K562 (cell line): ENCODE measurements around the gene KRT26. TPM values are rescaled to one million over a fixed set of nuclear protein-coding genes. Genes with fewer than 3 reads are reported as not detected.

Experiments used
- ADNP ChIP-seq: fragments of 200-800 bp; sonication (Bioruptor generic); IDR thresholded peaks from 2 replicates; pipeline ENCODE4 v1.6.1; 2016; ENCODE audit warnings: missing genetic modification characterization, missing compliant biosample characterization
- CXXC5 ChIP-seq: fragments of 250-450 bp; sonication (Bioruptor Pico); IDR thresholded peaks from 2 replicates; pipeline ENCODE4 v1.8.0; 2022; ENCODE audit warnings: inconsistent platforms, mild to moderate bottlenecking, moderate library complexity
- DIDO1 ChIP-seq: fragments of 450-650 bp; IDR thresholded peaks from 2 replicates; pipeline ENCODE4 v1.6.1; 2016; ENCODE audit warnings: low read depth, missing biosample characterization, missing genetic modification characterization
- ESRRB ChIP-seq: fragments of 250-450 bp; sonication (Bioruptor Pico); IDR thresholded peaks from 2 replicates; pipeline ENCODE4 v1.5.0; 2020; ENCODE audit warnings: mild to moderate bottlenecking, moderate library complexity, borderline replicate concordance
- ETV1 ChIP-seq: fragments of 450-650 bp; conservative IDR thresholded peaks from 2 replicates; pipeline ENCODE4 v1.6.1; 2016; ENCODE audit warnings: missing genetic modification characterization, control low read depth, low read depth, missing compliant biosample characterization
- ETV6 ChIP-seq, 3 experiments: fragments of 150-350 bp in 1 of 3; sonication (generic) in 1 of 3; formaldehyde crosslinking in 1 of 3; IDR thresholded peaks; 2 replicates each; pipeline versions ENCODE4 v1.6.1 to v1.8.0; 2014 to 2022; ENCODE audit warnings: borderline replicate concordance in 2 of 3, low read depth in 2 of 3, antibody characterized with exemption in 1 of 3, low read length in 1 of 3, mild to moderate bottlenecking in 1 of 3, missing genetic modification reagents in 1 of 3
- FOXM1 ChIP-seq, 2 experiments: fragments of 450-650 bp in 1 of 2; sonication (generic) in 1 of 2; formaldehyde crosslinking in 1 of 2; IDR thresholded peaks; 2 replicates each; pipeline versions ENCODE4 v1.6.1 to v1.9.0; 2017 to 2022; ENCODE audit warnings: low read depth in 2 of 2, mild to moderate bottlenecking in 2 of 2, missing genetic modification reagents in 1 of 2, moderate library complexity in 1 of 2
- GATA2 ChIP-seq: sonication (generic); formaldehyde crosslinking; IDR thresholded peaks from 2 replicates; pipeline ENCODE4 v1.4.0; 2020; ENCODE audit warnings: mild to moderate bottlenecking, missing genetic modification reagents
- MAFG ChIP-seq: fragments of 450-650 bp; conservative IDR thresholded peaks from 2 replicates; pipeline ENCODE4 v1.6.1; 2016; ENCODE audit warnings: missing genetic modification characterization, missing compliant biosample characterization
- MTA2 ChIP-seq: fragments of 450-650 bp; IDR thresholded peaks from 2 replicates; pipeline ENCODE4 v1.6.1; 2016; ENCODE audit warnings: low read depth
- MTF1 ChIP-seq: fragments of 250-450 bp; sonication (Bioruptor Pico); IDR thresholded peaks from 2 replicates; pipeline ENCODE4 v1.9.0; 2021; ENCODE audit warnings: moderate library complexity, mild to moderate bottlenecking, inconsistent platforms, borderline replicate concordance
- NFATC3 ChIP-seq: fragments of 450-650 bp; IDR thresholded peaks from 2 replicates; pipeline ENCODE4 v1.6.1; 2017; ENCODE audit warnings: mild to moderate bottlenecking
- NR3C1 ChIP-seq: sonication (generic); formaldehyde crosslinking; IDR thresholded peaks from 2 replicates; pipeline ENCODE4 v1.8.1; 2022; ENCODE audit warnings: missing genetic modification reagents
- POLR2H ChIP-seq: IDR thresholded peaks from 2 replicates; pipeline ENCODE4 v1.6.1; 2016; ENCODE audit warnings: missing genetic modification characterization, low read depth, mild to moderate bottlenecking, control low read depth, missing compliant biosample characterization, moderate library complexity
- ZNF140 ChIP-seq: fragments of 250-450 bp; sonication (Bioruptor Pico); IDR thresholded peaks from 2 replicates; pipeline ENCODE4 v1.8.0; 2021; ENCODE audit warnings: moderate library complexity, mild to moderate bottlenecking, inconsistent platforms
- ZNF197 ChIP-seq: fragments of 200-800 bp; sonication (Bioruptor generic); IDR thresholded peaks from 2 replicates; pipeline ENCODE4 v1.6.1; 2016; ENCODE audit warnings: low read depth, missing genetic modification characterization, missing compliant biosample characterization
- ZNF592 ChIP-seq: fragments of 450-650 bp; IDR thresholded peaks from 2 replicates; pipeline ENCODE4 v1.6.1; 2017; ENCODE audit warnings: antibody characterized with exemption, mild to moderate bottlenecking
- polyA plus RNA-seq, 8 experiments: library from polyadenylated mRNA; depleted of rRNA in 4 of 8; stranded (reverse) in 5 of 8; unstranded in 3 of 8; fragments of >200 nt; fragmentation: Nextera tagmentation in 2 of 8; fragmentation: Illumina TruSeq in 1 of 8; extraction: Ambion mirVana in 2 of 8; extraction: Trizol in 1 of 8; gene quantifications; 2 replicates each; pipeline versions ENCODE4 v1.2.1 to v1.2.3, GENCODE V29; 2011 to 2014; ENCODE audit warnings: inconsistent platforms in 1 of 8, missing spikeins in 1 of 8
- total RNA-seq, 7 experiments: library from RNA; depleted of rRNA in 6 of 7; stranded (reverse); fragments of >200 nt in 6 of 7; fragmentation: Illumina TruSeq in 2 of 7; extraction: Trizol in 2 of 7; gene quantifications; 2 replicates each; pipeline versions ENCODE4 v1.2.1 to v1.2.3, GENCODE V29; 2011 to 2021; ENCODE audit warnings: low replicate concordance in 1 of 7
- TF ChIP-seq, protein P1 (sequence below): fragments of 150-350 bp; IDR thresholded peaks from 2 replicates; pipeline ENCODE4 v1.6.1; 2014; ENCODE audit warnings: low read depth, mild to moderate bottlenecking, low read length, borderline replicate concordance
- TF ChIP-seq, protein P2 (sequence below): fragments of 450-650 bp; formaldehyde crosslinking; IDR thresholded peaks from 2 replicates; pipeline ENCODE4 v1.4.0; 2020; ENCODE audit warnings: mild to moderate bottlenecking, moderate library complexity

KRT26 gene
- total and polyA plus RNA-seq, 9 of the 15 experiments (the other 6 are each of a cell fraction or from before 2014, with no cell fraction given), result not detected

DNA sequence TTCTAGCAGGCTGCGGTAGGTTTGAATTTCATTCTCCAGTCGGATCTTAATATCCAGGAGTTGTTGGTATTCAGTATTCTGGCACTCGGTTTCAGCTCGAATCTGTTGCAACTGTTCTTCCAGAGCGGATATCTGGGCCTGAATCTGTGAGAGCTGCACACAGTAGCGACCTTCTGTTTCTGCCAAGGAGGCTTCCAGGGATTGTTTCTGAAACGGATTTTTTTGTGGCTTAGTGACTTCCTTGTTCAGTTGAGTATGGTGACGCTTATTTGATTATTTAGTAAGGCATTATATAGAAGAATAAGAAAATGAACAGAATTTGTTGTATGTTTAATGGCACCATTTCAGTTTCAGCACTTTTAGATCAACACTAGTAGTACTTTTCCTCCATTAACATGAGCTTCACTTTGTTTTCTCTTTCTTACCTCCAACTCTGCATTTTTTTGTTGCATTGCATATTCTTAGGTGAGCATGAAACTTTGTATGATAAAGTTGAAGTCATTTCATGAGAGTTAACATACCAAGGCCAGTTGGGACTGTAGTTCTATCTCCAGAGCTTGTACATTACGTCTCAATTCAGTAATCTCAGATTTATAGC is 47.6 kb upstream of the KRT26 start (continued):
- peak; percentile 43; the same call in 1 of the 2 replicates for TF ChIP-seq GATA2 (CRISPR knock-in tag)
- no peak for TF ChIP-seq ZNF197 (CRISPR knock-in tag)
- TF ChIP-seq ADNP, result no peak
- TF ChIP-seq NR3C1 (CRISPR knock-in tag), result no peak
- TF ChIP-seq DIDO1, result no peak
- TF ChIP-seq ESRRB, result no peak
- TF ChIP-seq ETV6 (IDR thresholded peaks at IDR 0.05; ENCODE audit: borderline replicate concordance in 1 of 2, low read depth in 2 of 2, low read length in 1 of 2), result 0 out of 4 replicates have a peak, but pooled peaks of 1 of the 2 experiments have one; percentile 45
- no peak for TF ChIP-seq ETV6 (CRISPR knock-in tag; IDR thresholded peaks at IDR 0.05; ENCODE audit: borderline replicate concordance)
- no peak for TF ChIP-seq MTA2
- TF ChIP-seq ZNF140 (CRISPR knock-in tag), result no peak
- TF ChIP-seq FOXM1 (IDR thresholded peaks at IDR 0.05; ENCODE audit: low read depth), result peak; percentile 8; the same call in 1 of the 2 replicates
- no peak for TF ChIP-seq FOXM1 (CRISPR knock-in tag; IDR thresholded peaks at IDR 0.05; ENCODE audit: low read depth)
- TF ChIP-seq CXXC5 (CRISPR knock-in tag), result no peak
- TF ChIP-seq NFATC3, result no peak
- TF ChIP-seq ETV1, result no peak
- no peak for TF ChIP-seq MTF1
- TF ChIP-seq POLR2H, result no peak; the same call in 1 of the 2 replicates
- TF ChIP-seq, protein P1, sequence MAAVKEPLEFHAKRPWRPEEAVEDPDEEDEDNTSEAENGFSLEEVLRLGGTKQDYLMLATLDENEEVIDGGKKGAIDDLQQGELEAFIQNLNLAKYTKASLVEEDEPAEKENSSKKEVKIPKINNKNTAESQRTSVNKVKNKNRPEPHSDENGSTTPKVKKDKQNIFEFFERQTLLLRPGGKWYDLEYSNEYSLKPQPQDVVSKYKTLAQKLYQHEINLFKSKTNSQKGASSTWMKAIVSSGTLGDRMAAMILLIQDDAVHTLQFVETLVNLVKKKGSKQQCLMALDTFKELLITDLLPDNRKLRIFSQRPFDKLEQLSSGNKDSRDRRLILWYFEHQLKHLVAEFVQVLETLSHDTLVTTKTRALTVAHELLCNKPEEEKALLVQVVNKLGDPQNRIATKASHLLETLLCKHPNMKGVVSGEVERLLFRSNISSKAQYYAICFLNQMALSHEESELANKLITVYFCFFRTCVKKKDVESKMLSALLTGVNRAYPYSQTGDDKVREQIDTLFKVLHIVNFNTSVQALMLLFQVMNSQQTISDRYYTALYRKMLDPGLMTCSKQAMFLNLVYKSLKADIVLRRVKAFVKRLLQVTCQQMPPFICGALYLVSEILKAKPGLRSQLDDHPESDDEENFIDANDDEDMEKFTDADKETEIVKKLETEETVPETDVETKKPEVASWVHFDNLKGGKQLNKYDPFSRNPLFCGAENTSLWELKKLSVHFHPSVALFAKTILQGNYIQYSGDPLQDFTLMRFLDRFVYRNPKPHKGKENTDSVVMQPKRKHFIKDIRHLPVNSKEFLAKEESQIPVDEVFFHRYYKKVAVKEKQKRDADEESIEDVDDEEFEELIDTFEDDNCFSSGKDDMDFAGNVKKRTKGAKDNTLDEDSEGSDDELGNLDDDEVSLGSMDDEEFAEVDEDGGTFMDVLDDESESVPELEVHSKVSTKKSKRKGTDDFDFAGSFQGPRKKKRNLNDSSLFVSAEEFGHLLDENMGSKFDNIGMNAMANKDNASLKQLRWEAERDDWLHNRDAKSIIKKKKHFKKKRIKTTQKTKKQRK, result no peak
- TF ChIP-seq MAFG (tag), result no peak
- no peak; the same call in 1 of the 2 replicates for TF ChIP-seq ZNF592
- TF ChIP-seq, protein P2, sequence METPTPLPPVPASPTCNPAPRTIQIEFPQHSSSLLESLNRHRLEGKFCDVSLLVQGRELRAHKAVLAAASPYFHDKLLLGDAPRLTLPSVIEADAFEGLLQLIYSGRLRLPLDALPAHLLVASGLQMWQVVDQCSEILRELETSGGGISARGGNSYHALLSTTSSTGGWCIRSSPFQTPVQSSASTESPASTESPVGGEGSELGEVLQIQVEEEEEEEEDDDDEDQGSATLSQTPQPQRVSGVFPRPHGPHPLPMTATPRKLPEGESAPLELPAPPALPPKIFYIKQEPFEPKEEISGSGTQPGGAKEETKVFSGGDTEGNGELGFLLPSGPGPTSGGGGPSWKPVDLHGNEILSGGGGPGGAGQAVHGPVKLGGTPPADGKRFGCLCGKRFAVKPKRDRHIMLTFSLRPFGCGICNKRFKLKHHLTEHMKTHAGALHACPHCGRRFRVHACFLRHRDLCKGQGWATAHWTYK (CRISPR knock-in tag), result no peak
